H9 (cell line): ENCODE data around the gene TOP3B. TPM values are rescaled to one million over a fixed set of nuclear protein-coding genes. Genes with fewer than 3 reads are reported as not detected.

Source experiments
- DNase-seq: peaks from one replicate; pipeline ENCODE4 v3.0.0-alpha.2; 2017
- H2AFZ ChIP-seq: one replicate; pipeline ENCODE4 v1.6.1; 2013; ENCODE audit warnings: mild to moderate bottlenecking, low read length, control low read depth, moderate library complexity
- H2AK5ac ChIP-seq: 2 replicates; pipeline ENCODE4 v1.6.1; 2013; ENCODE audit warnings: low read length, control low read depth, mixed read lengths; ENCODE audit not compliant: insufficient read length
- H2BK120ac ChIP-seq: one replicate; pipeline ENCODE4 v1.6.1; 2013; ENCODE audit warnings: low read depth, mild to moderate bottlenecking, low read length, control low read depth, inconsistent platforms; ENCODE audit not compliant: poor library complexity, severe bottlenecking
- H2BK12ac ChIP-seq: 2 replicates; pipeline ENCODE4 v1.6.1; 2013; ENCODE audit warnings: low read length, control low read depth, mixed read lengths, low read depth; ENCODE audit not compliant: insufficient read length
- H2BK15ac ChIP-seq: 2 replicates; pipeline ENCODE4 v1.6.1; 2013; ENCODE audit warnings: low read depth, low read length, control low read depth
- H2BK20ac ChIP-seq: one replicate; pipeline ENCODE4 v1.6.1; 2013; ENCODE audit warnings: low read depth, mild to moderate bottlenecking, low read length, control low read depth, inconsistent platforms; ENCODE audit not compliant: poor library complexity, severe bottlenecking
- H2BK5ac ChIP-seq: 2 replicates; pipeline ENCODE4 v1.6.1; 2013; ENCODE audit warnings: low read length, control low read depth, mixed read lengths; ENCODE audit not compliant: insufficient read length
- H3K14ac ChIP-seq: 2 replicates; pipeline ENCODE4 v1.6.1; 2013; ENCODE audit warnings: low read length, control low read depth; ENCODE audit not compliant: insufficient read depth
- H3K18ac ChIP-seq: 2 replicates; pipeline ENCODE4 v1.6.1; 2013; ENCODE audit warnings: low read depth, mild to moderate bottlenecking, mixed read lengths, low read length, control low read depth; ENCODE audit not compliant: insufficient read length
- H3K23ac ChIP-seq: 2 replicates; pipeline ENCODE4 v1.6.1; 2013; ENCODE audit warnings: low read length, control low read depth, mixed read lengths, low read depth; ENCODE audit not compliant: insufficient read length
- H3K23me2 ChIP-seq: 2 replicates; pipeline ENCODE4 v1.6.1; 2013; ENCODE audit warnings: low read depth, mild to moderate bottlenecking, mixed read lengths, low read length, control low read depth; ENCODE audit not compliant: insufficient read length, poor library complexity, severe bottlenecking
- H3K27ac ChIP-seq: 2 replicates; pipeline ENCODE4 v1.5.1; 2013; ENCODE audit warnings: low read length, control low read depth, mixed read lengths, low read depth; ENCODE audit not compliant: insufficient read length
- H3K27me3 ChIP-seq: 2 replicates; pipeline ENCODE4 v1.6.1; 2013; ENCODE audit warnings: low read length, control low read depth, inconsistent platforms; ENCODE audit not compliant: insufficient read depth
- H3K4ac ChIP-seq: 2 replicates; pipeline ENCODE4 v1.6.1; 2013; ENCODE audit warnings: low read depth, mild to moderate bottlenecking, control low read depth, inconsistent platforms, low read length, moderate library complexity
- H3K4me1 ChIP-seq: 2 replicates; pipeline ENCODE4 v1.6.1; 2013; ENCODE audit warnings: low read length, control low read depth, inconsistent platforms; ENCODE audit not compliant: insufficient read depth
- H3K4me2 ChIP-seq: 2 replicates; pipeline ENCODE4 v1.6.1; 2013; ENCODE audit warnings: low read length, control low read depth, mixed read lengths; ENCODE audit not compliant: insufficient read length, insufficient read depth
- H3K56ac ChIP-seq: 2 replicates; pipeline ENCODE4 v1.6.1; 2013; ENCODE audit warnings: low read depth, mild to moderate bottlenecking, mixed read lengths, low read length, control low read depth; ENCODE audit not compliant: insufficient read length
- H3K79me1 ChIP-seq: 2 replicates; pipeline ENCODE4 v1.6.1; 2013; ENCODE audit warnings: low read depth, mild to moderate bottlenecking, moderate library complexity, low read length, control low read depth, inconsistent platforms; ENCODE audit not compliant: insufficient read depth, poor library complexity, severe bottlenecking
- H3K79me2 ChIP-seq: 2 replicates; pipeline ENCODE4 v1.6.1; 2013; ENCODE audit warnings: low read length, control low read depth, inconsistent platforms; ENCODE audit not compliant: insufficient read depth
- H3K9ac ChIP-seq: 2 replicates; pipeline ENCODE4 v1.6.1; 2013; ENCODE audit warnings: low read length, control low read depth, mixed read lengths; ENCODE audit not compliant: insufficient read length; ENCODE audit errors: extremely low read depth
- H3K9me3 ChIP-seq: one replicate; pipeline ENCODE4 v1.6.1; 2013; ENCODE audit warnings: low read depth, low read length, inconsistent platforms; ENCODE audit not compliant: control insufficient read depth
- H3T11ph ChIP-seq: one replicate; pipeline ENCODE4 v1.6.1; 2013; ENCODE audit warnings: mild to moderate bottlenecking, low read length, control low read depth, inconsistent platforms
- H4K20me1 ChIP-seq: one replicate; pipeline ENCODE4 v1.6.1; 2013; ENCODE audit not compliant: control insufficient read depth, insufficient read length, insufficient read depth
- H4K5ac ChIP-seq: 2 replicates; pipeline ENCODE4 v1.6.1; 2013; ENCODE audit warnings: low read depth, mild to moderate bottlenecking, mixed read lengths, low read length, control low read depth; ENCODE audit not compliant: insufficient read length
- H4K8ac ChIP-seq: replicated peaks from 2 replicates; pipeline ENCODE4 v1.6.1; 2013; ENCODE audit warnings: low read length, control low read depth, mixed read lengths, low read depth; ENCODE audit not compliant: insufficient read length
- H4K91ac ChIP-seq: 2 replicates; pipeline ENCODE4 v1.6.1; 2013; ENCODE audit warnings: low read depth, mild to moderate bottlenecking, moderate library complexity, mixed read lengths, low read length, control low read depth; ENCODE audit not compliant: insufficient read length
- H3K27ac Mint-ChIP-seq, 3 experiments: 2 replicates in 2 of 3; 3 replicates in 1 of 3; pipeline ENCODE4 v1.8.0; 2020 to 2021; ENCODE audit warnings: mixed read lengths in 3 of 3, mild to moderate bottlenecking in 1 of 3, moderate library complexity in 1 of 3
- H3K27me3 Mint-ChIP-seq: 2 replicates; pipeline ENCODE4 v1.8.0; 2021; ENCODE audit warnings: low read depth, mild to moderate bottlenecking, moderate library complexity, mixed read lengths
- H3K36me3 Mint-ChIP-seq, 3 experiments: 2 replicates in 2 of 3; 3 replicates in 1 of 3; pipeline ENCODE4 v1.8.0; 2020 to 2021; ENCODE audit warnings: low read depth in 3 of 3, mixed read lengths in 3 of 3; ENCODE audit not compliant: insufficient read depth in 1 of 3
- H3K4me1 Mint-ChIP-seq, 2 experiments: 2 replicates each; pipeline ENCODE4 v1.8.0; 2020; ENCODE audit warnings: mixed read lengths in 2 of 2
- H3K4me3 Mint-ChIP-seq, 2 experiments: 2 replicates in 1 of 2; 3 replicates in 1 of 2; pipeline ENCODE4 v1.8.0; 2020 to 2021; ENCODE audit warnings: mild to moderate bottlenecking in 2 of 2, mixed read lengths in 2 of 2, moderate library complexity in 1 of 2
- H3K9me3 Mint-ChIP-seq, 2 experiments: 2 replicates in 1 of 2; 3 replicates in 1 of 2; pipeline ENCODE4 v1.8.0; 2020; ENCODE audit warnings: mild to moderate bottlenecking in 2 of 2, mixed read lengths in 2 of 2, moderate library complexity in 1 of 2
- CTCF ChIP-seq: fragments of 200-600 bp; sonication (generic); conservative IDR thresholded peaks from 3 replicates; pipeline ENCODE4 v1.8.0; 2021; ENCODE audit warnings: antibody characterized with exemption, mild to moderate bottlenecking
- WGBS: extraction: QIAGEN DNeasy Blood & Tissue Kit; methylation state at CpG from one replicate; pipeline ENCODE4 v1.1.7; 2013; ENCODE audit warnings: missing lambda C conversion rate, low lambda C conversion rate, mixed read lengths; ENCODE audit not compliant: insufficient read length; ENCODE audit errors: extremely low coverage; 5-methylcytosine and 5-hydroxymethylcytosine counted together
- total RNA-seq: library from RNA; stranded (reverse); gene quantifications from 2 replicates; pipeline ENCODE4 v1.2.1, GENCODE V29; 2021

TOP3B gene
- total RNA-seq, 1 experiment from 2014 or later, result 55.2 TPM

GRCh38 chr22:22009661-22010060, 27.1 kb upstream of the TOP3B start:
- Mint-ChIP-seq H3K4me1 (peaks cover 6 to 11% of the 10 kb centered on the region in 2 experiments; a peak in 3 of 4 replicates), H3K9me3 (no peaks in the 10 kb centered on the region; a peak in 1 of 5 replicates), H3K36me3 (no peaks in the 10 kb centered on the region), H3K27me3 (peaks cover 97% of the 10 kb centered on the region), H3K27ac (no peak overlapping the region), H3K4me3 (no peak overlapping the region)
- Histone ChIP-seq H2BK12ac (no peak overlapping the region), H3K27ac (no peak overlapping the region), H3T11ph (no peak overlapping the region), H3K56ac (no peak overlapping the region), H3K9me3 (no peaks in the 10 kb centered on the region), H3K79me2 (no peaks in the 10 kb centered on the region), H3K27me3 (peaks cover 18% of the 10 kb centered on the region; the same call in 1 of the 2 replicates), H3K9ac (no peak overlapping the region), H2BK20ac (no peak overlapping the region), H4K8ac (no peak overlapping the region), H2AFZ (no peak overlapping the region), H3K14ac (no peak overlapping the region), H3K23ac (no peak overlapping the region), H4K5ac (no peak overlapping the region), H4K91ac (no peak overlapping the region), H3K4ac (no peak overlapping the region), H2AK5ac (no peak overlapping the region), H3K23me2 (no peaks in the 10 kb centered on the region), H3K79me1 (no peaks in the 10 kb centered on the region), H2BK15ac (no peak overlapping the region), H3K4me2 (no peak overlapping the region), H2BK120ac (no peak overlapping the region), H2BK5ac (no peak overlapping the region), H4K20me1 (no peaks in the 10 kb centered on the region), H3K18ac (no peak overlapping the region), H3K4me1 (no peaks in the 10 kb centered on the region)
- WGBS, result no CpG with 5 or more reads among the region's 3 CpGs
- DNase-seq, result no peak
- TF ChIP-seq CTCF, result no peak
